NOMO-1 (cell line): ENCODE results near the gene ZC3H12A.

Experiments
- DNase-seq, 2 experiments: peaks; one replicate each; lab custom pipeline; 2025; ENCODE audit not compliant: unreplicated experiment in 2 of 2; lab: John Stamatoyannopoulos, UW

ZC3H12A gene

GRCh38 chr1:37474046-37474696 lies at the start of gene ZC3H12A:
ZC3H12A (plus strand) TSS chr1:37474580; CDS start chr1:37475497, 917 bp downstream.
- DNase-seq = peak; percentile 74 to 85

DNA sequence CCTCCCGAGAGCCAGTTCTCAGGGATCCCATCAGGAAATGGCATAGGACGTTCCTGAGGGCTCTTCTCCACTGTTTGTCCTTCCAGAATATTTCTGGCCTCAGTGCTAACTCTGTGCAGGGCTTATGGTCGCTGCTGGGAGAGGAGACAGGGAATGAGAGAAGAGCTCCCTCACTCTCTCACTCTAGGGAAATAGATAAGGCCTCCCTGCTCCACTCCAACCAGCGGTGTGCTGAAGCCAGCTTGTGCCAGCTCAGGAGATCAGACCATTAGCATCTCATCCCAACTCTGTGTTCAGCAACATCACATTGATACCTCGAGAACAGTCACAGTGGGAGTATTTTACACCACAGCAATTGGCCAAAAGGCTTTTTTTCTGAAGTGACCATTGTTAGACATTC lies 49.2 kb upstream of the ZC3H12A start:
- DNase-seq = no peak

- DNase-seq = no peak
These were observed 45.4 kb upstream of the ZC3H12A start for GRCh38 chr1:37429029-37429428.

- DNase-seq = no peak
These were observed 44.0 kb upstream of the ZC3H12A start for GRCh38 chr1:37430103-37430985.

- no peak for DNase-seq
These were observed 41.7 kb upstream of the ZC3H12A start for GRCh38 chr1:37432716-37433115.

- no peak for DNase-seq
These were observed 41.2 kb upstream of the ZC3H12A start for GRCh38 chr1:37433171-37433570.

- DNase-seq = peak; percentile 32 to 46
These were observed 39.8 kb upstream of the ZC3H12A start for GRCh38 chr1:37434292-37435225.

DNA sequence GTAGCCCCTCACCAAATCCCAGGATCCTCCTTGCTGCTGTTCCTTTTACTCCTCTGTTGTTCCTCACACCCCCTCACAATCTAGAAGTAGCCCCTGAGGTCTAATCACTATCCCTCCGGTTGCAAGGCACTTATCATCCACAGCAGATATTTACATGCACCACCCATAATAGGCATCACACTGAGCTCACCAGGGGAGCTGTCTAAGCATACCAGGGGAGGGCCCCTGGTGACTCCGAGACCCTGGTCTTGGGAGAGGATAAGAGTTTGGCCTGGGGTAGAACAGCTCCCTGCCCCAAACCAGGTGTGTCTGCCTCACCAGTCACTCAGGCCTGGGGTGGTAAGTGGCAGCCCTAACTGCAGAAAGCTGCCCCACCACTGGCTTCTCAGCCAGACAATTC lies 37.3 kb upstream of the ZC3H12A start:
- DNase-seq = no peak

- no peak for DNase-seq
These were observed 36.1 kb upstream of the ZC3H12A start for GRCh38 chr1:37438037-37438868.

- DNase-seq = peak in 1 of 2 experiments; percentile 18
These were observed 35.5 kb upstream of the ZC3H12A start for GRCh38 chr1:37438869-37439343.

- DNase-seq = no peak
These were observed 34.9 kb upstream of the ZC3H12A start for GRCh38 chr1:37439349-37439995.

DNA sequence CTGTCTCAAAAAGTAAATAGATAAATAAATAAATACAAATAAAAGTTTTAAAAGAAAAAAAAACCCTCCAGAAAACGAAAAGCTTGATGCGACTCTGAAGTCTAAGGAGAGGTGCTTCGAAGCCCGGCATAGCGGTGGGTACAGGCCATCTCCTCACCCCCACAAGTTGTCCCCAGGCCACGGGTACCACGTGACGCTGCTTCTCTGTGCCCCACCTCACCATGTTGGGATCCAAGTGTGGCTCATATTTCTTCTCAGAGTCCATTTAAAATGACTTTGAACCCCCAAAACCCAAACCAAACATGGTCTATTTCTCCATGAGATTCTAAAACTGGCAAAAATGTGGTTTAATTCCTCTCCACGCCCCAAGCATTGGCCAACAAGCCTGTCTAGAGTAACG lies 32.9 kb upstream of the ZC3H12A start:
- DNase-seq = no peak

DNA sequence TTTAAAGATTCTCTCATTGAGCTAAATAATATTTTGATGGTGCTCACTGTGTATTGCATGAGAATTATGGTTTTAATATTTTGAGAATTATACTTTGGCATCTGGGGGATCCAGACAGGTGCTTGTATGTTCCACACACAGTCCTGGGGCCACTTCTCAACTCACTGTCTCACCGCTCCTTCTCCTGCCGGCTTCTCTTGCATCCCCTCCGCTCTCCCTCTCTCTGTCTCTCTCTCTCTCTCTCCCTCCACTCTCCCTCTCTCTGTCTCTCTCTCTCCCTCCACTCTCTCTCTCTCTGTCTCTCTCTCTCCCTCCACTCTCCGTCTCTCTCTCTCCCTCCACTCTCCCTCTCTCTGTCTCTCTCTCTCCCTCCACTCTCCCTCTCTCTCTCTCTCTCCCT lies 32.2 kb upstream of the ZC3H12A start:
- DNase-seq = no peak

DNA sequence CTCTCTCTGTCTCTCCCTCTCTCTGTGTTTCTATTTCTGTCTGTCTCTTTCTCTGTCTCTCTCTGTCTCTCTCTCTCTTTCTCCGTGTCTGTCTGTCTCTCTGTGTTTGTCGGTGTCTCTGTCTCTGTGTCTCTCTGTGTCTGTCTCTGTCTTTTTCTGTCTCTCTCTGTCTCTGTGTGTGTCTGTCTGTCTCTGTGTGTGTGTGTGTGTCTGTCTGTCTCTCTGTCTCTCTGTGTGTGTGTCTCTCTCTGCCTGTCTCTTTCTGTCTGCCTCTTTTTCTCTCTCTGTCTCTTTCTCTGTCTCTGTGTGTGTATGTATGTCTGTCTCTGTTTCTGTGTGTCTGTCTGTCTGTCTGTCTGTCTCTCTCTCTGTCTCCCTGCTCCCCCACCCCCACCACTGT lies 31.7 kb upstream of the ZC3H12A start:
- DNase-seq = no peak

DNA sequence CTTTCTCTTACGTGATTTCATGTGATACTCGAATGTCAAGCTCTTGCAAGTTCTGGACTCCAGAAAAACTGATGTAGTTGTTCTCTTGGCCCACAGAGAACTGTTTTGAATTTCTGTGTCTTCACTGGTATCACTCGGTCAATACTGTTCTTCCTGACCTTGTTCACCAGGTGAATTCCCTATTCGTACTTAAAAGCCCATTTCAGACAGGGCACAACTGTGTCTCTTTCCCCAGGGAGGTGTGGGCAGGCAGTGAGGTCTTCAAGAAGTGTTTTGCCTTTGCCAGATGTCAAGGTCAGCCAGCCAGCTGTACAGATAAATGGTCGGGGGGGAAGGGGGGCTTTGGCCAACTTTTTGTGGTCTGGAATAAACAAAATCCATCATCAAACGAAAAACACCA lies 27.5 kb upstream of the ZC3H12A start:
- no peak for DNase-seq

GRCh38 chr1:37448185-37448584 lies 26.2 kb upstream of the ZC3H12A start:
- no peak for DNase-seq

DNA sequence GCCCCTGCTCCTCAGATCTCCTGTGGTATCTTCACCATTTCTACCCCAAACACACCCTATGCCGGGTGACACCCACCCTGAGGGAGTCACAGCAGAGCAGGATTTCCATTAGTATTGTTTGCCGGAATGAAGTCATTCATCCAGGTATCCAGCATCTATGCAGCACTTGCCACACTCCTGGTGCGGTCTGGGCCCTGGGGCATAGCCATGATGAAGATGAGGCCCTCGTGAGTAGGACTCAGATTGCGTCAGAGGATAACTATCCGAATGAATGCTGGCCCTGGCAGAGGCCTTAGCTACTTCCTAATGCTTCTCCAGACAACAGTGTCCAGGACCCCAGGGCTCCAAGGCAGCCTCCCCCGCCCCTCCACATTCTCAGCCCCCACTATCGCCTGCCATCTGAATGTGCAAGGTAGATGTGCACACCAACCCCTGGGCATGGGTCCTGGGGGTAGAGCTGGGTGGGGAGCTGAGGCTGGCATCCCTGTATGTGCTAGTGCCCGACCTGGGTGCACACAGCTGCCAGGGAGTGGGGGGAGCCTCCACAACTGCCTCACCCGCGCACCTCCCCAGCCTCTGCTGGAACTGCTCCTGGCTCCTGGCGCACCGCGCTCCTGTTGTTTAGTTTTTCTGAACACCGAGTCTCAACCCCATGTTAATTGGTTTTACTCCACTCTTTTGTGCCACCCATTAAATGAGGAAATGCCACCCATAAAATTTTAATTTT lies 25.5 kb upstream of the ZC3H12A start:
- DNase-seq = no peak

- peak; percentile 70 to 80 for DNase-seq
These were observed 24.4 kb upstream of the ZC3H12A start for GRCh38 chr1:37449936-37450335.

DNA sequence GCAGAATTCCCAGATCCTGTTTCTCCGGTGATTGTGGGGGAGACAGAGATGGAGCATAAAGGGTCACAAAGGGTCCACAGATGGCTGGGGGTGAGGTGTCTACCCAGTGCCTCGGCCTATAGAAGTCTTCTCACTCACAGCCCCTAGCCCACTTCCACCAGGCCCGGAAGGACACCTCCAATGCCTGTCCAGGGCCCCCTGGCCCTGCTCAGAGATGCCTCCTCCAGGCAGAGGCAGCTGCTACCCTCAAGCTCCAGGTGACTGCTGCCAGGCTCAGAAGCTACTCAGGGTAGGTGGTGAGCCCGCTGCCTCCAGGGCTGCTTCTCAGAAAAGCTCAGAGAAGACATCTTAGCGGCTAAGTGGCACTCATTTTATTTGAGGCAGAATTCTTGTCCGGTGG lies 22.0 kb upstream of the ZC3H12A start:
- no peak for DNase-seq
